Natural killer cell (primary cell): ENCODE measurements around the gene TAX1BP1. TPM values are rescaled to one million over a fixed set of nuclear protein-coding genes. Genes with fewer than 3 reads are reported as not detected.

ENCODE experiments used
- ATAC-seq, 3 donors: fragments of 150-1000 bp in 2 of 3; fragments of 200-7000 bp in 1 of 3; cut with Tn5 transposase; 1 replicate in 1 of 3; 2 replicates in 2 of 3; pipeline ENCODE4 v1.10.0; 2021; ENCODE audit warnings: mild to moderate bottlenecking in 2 of 3, moderate library complexity in 2 of 3
- DNase-seq, 2 donors: peaks; one replicate each; pipeline versions ENCODE4 v3.0.0 to v3.0.0-alpha.2; 2013 to 2021; ENCODE audit warnings: mixed read lengths in 1 of 2
- H3K27ac ChIP-seq: one replicate; pipeline ENCODE4 v1.5.1; 2013; ENCODE audit warnings: mild to moderate bottlenecking, low read length
- H3K27me3 ChIP-seq: one replicate; pipeline ENCODE4 v1.6.1; 2013; ENCODE audit warnings: low read length; ENCODE audit not compliant: control insufficient read depth, insufficient read depth
- H3K36me3 ChIP-seq: one replicate; pipeline ENCODE4 v1.6.1; 2013; ENCODE audit warnings: low read length; ENCODE audit not compliant: control insufficient read depth, insufficient read depth
- H3K4me1 ChIP-seq: one replicate; pipeline ENCODE4 v1.6.1; 2013; ENCODE audit warnings: low read length; ENCODE audit not compliant: control insufficient read depth, insufficient read depth
- H3K4me3 ChIP-seq: one replicate; pipeline ENCODE4 v1.5.1; 2013; ENCODE audit warnings: low read length
- H3K9me3 ChIP-seq: one replicate; pipeline ENCODE4 v1.6.1; 2013; ENCODE audit warnings: low read length; ENCODE audit not compliant: control insufficient read depth, insufficient read depth
- H3K27ac Mint-ChIP-seq, 2 donors: one replicate each; pipeline ENCODE4 v1.8.0; 2022; ENCODE audit warnings: mild to moderate bottlenecking in 2 of 2, mixed read lengths in 2 of 2, moderate library complexity in 1 of 2
- H3K27me3 Mint-ChIP-seq, 2 donors: one replicate each; pipeline ENCODE4 v1.8.0; 2022; ENCODE audit warnings: low read depth in 2 of 2, mixed read lengths in 2 of 2
- H3K36me3 Mint-ChIP-seq: one replicate; pipeline ENCODE4 v1.8.0; 2022; ENCODE audit warnings: mixed read lengths
- H3K4me1 Mint-ChIP-seq, 2 donors: one replicate each; pipeline ENCODE4 v1.8.0; 2022; ENCODE audit warnings: mixed read lengths in 2 of 2
- H3K4me3 Mint-ChIP-seq: one replicate; pipeline ENCODE4 v1.8.0; 2022; ENCODE audit warnings: mild to moderate bottlenecking, moderate library complexity, mixed read lengths
- H3K9me3 Mint-ChIP-seq, 2 donors: one replicate each; pipeline ENCODE4 v1.8.0; 2022; ENCODE audit warnings: mixed read lengths in 2 of 2
- CTCF ChIP-seq: fragments of 200-600 bp; IDR thresholded peaks from one replicate; pipeline ENCODE4 v1.8.0; 2022; ENCODE audit warnings: antibody characterized with exemption
- WGBS: methylation state at CpG from one replicate; pipeline ENCODE4 v1.1.7; 2013; ENCODE audit warnings: missing lambda C conversion rate; ENCODE audit not compliant: insufficient coverage; 5-methylcytosine and 5-hydroxymethylcytosine counted together
- intact Hi-C: fragments of 100-400 bp; cut with micrococcal nuclease; formaldehyde crosslinking; loops from one replicate; pipeline ENCODE4 v1.14.2; 2022
- total RNA-seq, 4 donors: library from RNA; stranded (reverse); fragments of 120-200 nt in 1 of 4; gene quantifications; one replicate each; pipeline versions ENCODE4 v1.2.3 to v1.2.4, GENCODE V29; 2013 to 2022

Gene TAX1BP1
- total RNA-seq, 3 donors from 2014 or later (not counting 1 experiment from before 2014, with no cell fraction given) = 135 to 158 (median 150) TPM

GRCh38 chr7:27746486-27746885 is 6.5 kb downstream of the TAX1BP1 start:
- DNase-seq = no peak
- H3K4me1 ChIP-seq = peaks cover 2% of the 10 kb centered on the region
- H3K36me3 ChIP-seq = peaks cover 31% of the 10 kb centered on the region
- H3K27ac ChIP-seq = no peak overlapping the region
- peaks cover 25% of the 10 kb centered on the region for H3K36me3 Mint-ChIP-seq
- no peak overlapping the region for H3K4me3 Mint-ChIP-seq
- no peak for ATAC-seq
- no peak overlapping the region for H3K27ac Mint-ChIP-seq
- no peak overlapping the region for H3K4me3 ChIP-seq
- H3K27me3 ChIP-seq = no peaks in the 10 kb centered on the region
- intact Hi-C loops = no loop called here
- H3K27me3 Mint-ChIP-seq = no peaks in the 10 kb centered on the region
- H3K4me1 Mint-ChIP-seq = peaks cover 45 to 46% of the 10 kb centered on the region in 2 donors
- H3K9me3 Mint-ChIP-seq = no peaks in the 10 kb centered on the region
- no peak for TF ChIP-seq CTCF
- H3K9me3 ChIP-seq = no peaks in the 10 kb centered on the region

- H3K9me3 ChIP-seq = no peaks in the 10 kb centered on the region
- 100% methylated on average over 1 of the region's 1 CpG for WGBS
- no peaks in the 10 kb centered on the region for H3K4me1 ChIP-seq
- no peak overlapping the region for H3K4me3 ChIP-seq
- ATAC-seq (no peak), DNase-seq (no peak)
- no peaks in the 10 kb centered on the region for H3K27me3 ChIP-seq
- H3K27me3 Mint-ChIP-seq = no peaks in the 10 kb centered on the region
- TF ChIP-seq CTCF = no peak
- H3K4me1 Mint-ChIP-seq = peaks cover 41 to 47% of the 10 kb centered on the region in 2 donors
- no peak overlapping the region for H3K27ac Mint-ChIP-seq
- no peaks in the 10 kb centered on the region for H3K9me3 Mint-ChIP-seq
- H3K27ac ChIP-seq = no peak overlapping the region
- no peak overlapping the region for H3K4me3 Mint-ChIP-seq
- H3K36me3 ChIP-seq = peaks cover 34% of the 10 kb centered on the region
- peaks cover 25% of the 10 kb centered on the region for H3K36me3 Mint-ChIP-seq
- intact Hi-C loops = no loop called here
Observed at GRCh38 chr7:27746978-27747377, 7.0 kb downstream of the TAX1BP1 start.

- Mint-ChIP-seq H3K9me3 (no peaks in the 10 kb centered on the region), H3K36me3 (peaks cover 25% of the 10 kb centered on the region), H3K4me3 (no peak overlapping the region), H3K27ac (no peak overlapping the region), H3K27me3 (no peaks in the 10 kb centered on the region), H3K4me1 (peaks cover 35 to 43% of the 10 kb centered on the region in 2 donors)
- H3K4me3 ChIP-seq = no peak overlapping the region
- intact Hi-C loops = no loop called here
- DNase-seq (no peak), ATAC-seq (no peak)
- no peaks in the 10 kb centered on the region for H3K9me3 ChIP-seq
- H3K27ac ChIP-seq = no peak overlapping the region
- TF ChIP-seq CTCF = no peak
- WGBS = 97% methylated on average over 2 of the region's 4 CpGs
- peaks cover 41% of the 10 kb centered on the region for H3K36me3 ChIP-seq
- no peaks in the 10 kb centered on the region for H3K27me3 ChIP-seq
- no peaks in the 10 kb centered on the region for H3K4me1 ChIP-seq
Observed at GRCh38 chr7:27747589-27748368, 7.8 kb downstream of the TAX1BP1 start.

- Mint-ChIP-seq H3K36me3 (peaks cover 25% of the 10 kb centered on the region), H3K27ac (no peak overlapping the region), H3K27me3 (no peaks in the 10 kb centered on the region), H3K9me3 (no peaks in the 10 kb centered on the region), H3K4me1 (peaks cover 30 to 39% of the 10 kb centered on the region in 2 donors), H3K4me3 (no peak overlapping the region)
- DNase-seq (no peak), ATAC-seq (no peak)
- Histone ChIP-seq H3K27ac (no peak overlapping the region), H3K4me1 (no peaks in the 10 kb centered on the region), H3K4me3 (no peak overlapping the region), H3K36me3 (peaks cover 45% of the 10 kb centered on the region), H3K27me3 (no peaks in the 10 kb centered on the region), H3K9me3 (no peaks in the 10 kb centered on the region)
- no peak for TF ChIP-seq CTCF
- intact Hi-C loops = no loop called here
- 86% methylated on average over 2 of the region's 2 CpGs for WGBS
Observed at GRCh38 chr7:27750316-27750715, 10.4 kb downstream of the TAX1BP1 start.
